ENCODE results near the gene CNN2. TPM values are rescaled to one million over a fixed set of nuclear protein-coding genes. Genes with fewer than 3 reads are reported as not detected.

CNN2 gene
- total RNA-seq, 1 experiment from 2014 or later, result 97.9 TPM

DNA sequence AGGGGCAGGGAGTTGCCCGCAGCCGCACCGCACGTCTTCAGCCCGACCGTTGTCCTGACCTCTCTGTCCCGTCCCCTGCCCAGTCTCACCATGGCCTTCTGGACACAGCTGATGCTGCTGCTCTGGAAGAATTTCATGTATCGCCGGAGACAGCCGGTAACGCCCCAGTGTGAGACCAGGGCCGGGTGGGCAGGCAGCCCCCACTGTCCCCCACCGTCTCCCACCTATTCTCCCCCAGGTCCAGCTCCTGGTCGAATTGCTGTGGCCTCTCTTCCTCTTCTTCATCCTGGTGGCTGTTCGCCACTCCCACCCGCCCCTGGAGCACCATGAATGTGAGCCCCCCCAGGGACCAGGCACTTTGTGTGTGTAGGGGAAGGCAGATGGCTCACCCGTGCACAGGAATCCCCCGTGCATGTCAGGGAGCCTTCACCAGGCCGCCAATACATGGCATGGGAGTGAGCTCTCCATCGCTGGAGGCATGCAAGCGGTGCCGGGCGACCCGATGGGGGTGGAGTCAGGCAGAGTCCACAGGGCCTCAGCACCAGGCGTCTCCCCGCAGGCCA is 14.9 kb downstream of the CNN2 start:
- no peaks in the 10 kb centered on the region for H3K79me2 ChIP-seq (ENCODE audit: low read length)
- no peaks in the 10 kb centered on the region for H3K27me3 ChIP-seq (ENCODE audit: low read length)
- no peak for ATAC-seq
- no peak overlapping the region for H3K9ac ChIP-seq (ENCODE audit: low read length)
- ChIA-PET CTCF (no interaction called here), POLR2A (ENCODE audit: unreplicated experiment) (no interaction called here)
- peak overlapping the region; percentile 95 for H3K4me2 ChIP-seq (ENCODE audit: low read length)
- no peaks in the 10 kb centered on the region for H3K9me3 ChIP-seq (ENCODE audit: low read length)
- no peak for DNase-seq
- peak overlapping the region; percentile 77 for H3K4me3 ChIP-seq (ENCODE audit: low read length)
- H3K4me1 ChIP-seq (ENCODE audit: insufficient read depth, low read length), result peaks cover 16% of the 10 kb centered on the region; the same call in 1 of the 2 replicates
- TF ChIP-seq EZH2 (IDR thresholded peaks at IDR 0.05; ENCODE audit: low read length, unreplicated experiment) (no peak), EZH2phosphoT487 (IDR thresholded peaks at IDR 0.05; ENCODE audit: borderline replicate concordance, low read length) (no peak)
- TF ChIP-seq, protein P1, sequence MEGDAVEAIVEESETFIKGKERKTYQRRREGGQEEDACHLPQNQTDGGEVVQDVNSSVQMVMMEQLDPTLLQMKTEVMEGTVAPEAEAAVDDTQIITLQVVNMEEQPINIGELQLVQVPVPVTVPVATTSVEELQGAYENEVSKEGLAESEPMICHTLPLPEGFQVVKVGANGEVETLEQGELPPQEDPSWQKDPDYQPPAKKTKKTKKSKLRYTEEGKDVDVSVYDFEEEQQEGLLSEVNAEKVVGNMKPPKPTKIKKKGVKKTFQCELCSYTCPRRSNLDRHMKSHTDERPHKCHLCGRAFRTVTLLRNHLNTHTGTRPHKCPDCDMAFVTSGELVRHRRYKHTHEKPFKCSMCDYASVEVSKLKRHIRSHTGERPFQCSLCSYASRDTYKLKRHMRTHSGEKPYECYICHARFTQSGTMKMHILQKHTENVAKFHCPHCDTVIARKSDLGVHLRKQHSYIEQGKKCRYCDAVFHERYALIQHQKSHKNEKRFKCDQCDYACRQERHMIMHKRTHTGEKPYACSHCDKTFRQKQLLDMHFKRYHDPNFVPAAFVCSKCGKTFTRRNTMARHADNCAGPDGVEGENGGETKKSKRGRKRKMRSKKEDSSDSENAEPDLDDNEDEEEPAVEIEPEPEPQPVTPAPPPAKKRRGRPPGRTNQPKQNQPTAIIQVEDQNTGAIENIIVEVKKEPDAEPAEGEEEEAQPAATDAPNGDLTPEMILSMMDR (conservative IDR thresholded peaks at IDR 0.05; ENCODE audit: low read depth, low read length), result no peak
- H3K36me3 ChIP-seq (ENCODE audit: low read depth, low read length), result no peaks in the 10 kb centered on the region; the same call in 1 of the 2 replicates
- H4K20me1 ChIP-seq (ENCODE audit: low read length), result no peaks in the 10 kb centered on the region
- 0 out of 2 replicates have a peak overlapping the region, but pooled peaks have one; percentile 73 for H2AFZ ChIP-seq (ENCODE audit: low read length)
- H3K9me2 ChIP-seq (replicated peaks; ENCODE audit: low read length), result no peaks in the 10 kb centered on the region
- H3K27ac ChIP-seq (ENCODE audit: low read length), result no peak overlapping the region
- H3F3A ChIP-seq (ENCODE audit: low read length, unreplicated experiment), result no peaks in the 10 kb centered on the region
- intact Hi-C loops (cut with micrococcal nuclease), result no loop called here
- no TSS peak for BruUV-seq (replicated peaks)

DNA sequence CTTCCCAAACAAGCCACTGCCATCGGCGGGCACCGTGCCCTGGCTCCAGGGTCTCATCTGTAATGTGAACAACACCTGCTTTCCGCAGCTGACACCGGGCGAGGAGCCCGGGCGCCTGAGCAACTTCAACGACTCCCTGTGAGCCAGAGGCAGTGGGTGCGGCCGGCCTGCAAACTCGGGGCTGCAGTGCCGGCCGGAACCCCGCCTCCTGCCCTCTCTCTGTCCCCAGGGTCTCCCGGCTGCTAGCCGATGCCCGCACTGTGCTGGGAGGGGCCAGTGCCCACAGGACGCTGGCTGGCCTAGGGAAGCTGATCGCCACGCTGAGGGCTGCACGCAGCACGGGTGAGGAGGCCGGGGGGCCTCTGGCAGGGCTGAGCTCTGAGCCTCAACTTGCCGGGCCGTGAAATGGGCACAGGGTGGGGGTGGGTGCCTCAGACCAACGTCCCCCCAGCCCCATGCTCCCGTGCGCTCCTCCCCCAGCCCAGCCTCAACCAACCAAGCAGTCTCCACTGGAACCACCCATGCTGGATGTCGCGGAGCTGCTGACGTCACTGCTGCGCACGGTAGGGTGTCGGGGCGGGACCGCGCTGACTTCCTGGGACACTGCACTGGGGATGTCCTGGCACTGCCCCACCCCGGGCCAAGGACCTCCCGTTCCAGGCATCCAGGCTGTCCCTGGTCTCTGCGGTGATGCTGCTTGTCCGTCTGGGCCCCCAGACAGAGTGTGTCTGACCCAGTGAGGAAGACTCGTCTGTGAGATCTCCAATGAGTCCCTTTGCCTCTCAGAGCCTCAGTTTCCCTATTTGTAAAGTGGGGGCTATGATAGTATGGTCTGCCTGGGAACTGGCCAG is 15.7 kb downstream of the CNN2 start:
- TF ChIP-seq EZH2phosphoT487 (IDR thresholded peaks at IDR 0.05; ENCODE audit: borderline replicate concordance, low read length), result no peak
- TF ChIP-seq, protein P1 (conservative IDR thresholded peaks at IDR 0.05; ENCODE audit: low read depth, low read length), result no peak
- TF ChIP-seq EZH2 (IDR thresholded peaks at IDR 0.05; ENCODE audit: low read length, unreplicated experiment), result no peak
- H3K36me3 ChIP-seq (ENCODE audit: low read depth, low read length), result no peaks in the 10 kb centered on the region
- peaks cover 16% of the 10 kb centered on the region; the same call in 1 of the 2 replicates for H3K4me1 ChIP-seq (ENCODE audit: insufficient read depth, low read length)
- BruUV-seq (replicated peaks), result no TSS peak
- no peaks in the 10 kb centered on the region for H3F3A ChIP-seq (ENCODE audit: low read length, unreplicated experiment)
- H3K9me2 ChIP-seq (replicated peaks; ENCODE audit: low read length), result no peaks in the 10 kb centered on the region
- H3K4me3 ChIP-seq (ENCODE audit: low read length), result peak overlapping the region; percentile 77
- no peaks in the 10 kb centered on the region for H3K79me2 ChIP-seq (ENCODE audit: low read length)
- H4K20me1 ChIP-seq (ENCODE audit: low read length), result no peaks in the 10 kb centered on the region
- H3K27me3 ChIP-seq (ENCODE audit: low read length), result no peaks in the 10 kb centered on the region
- H3K27ac ChIP-seq (ENCODE audit: low read length), result peak overlapping the region; percentile 16; the same call in 1 of the 2 replicates
- ATAC-seq, result peak; percentile 18
- intact Hi-C loops (cut with micrococcal nuclease), result no loop called here
- CTCF ChIA-PET, result no interaction called here
- H3K4me2 ChIP-seq (ENCODE audit: low read length), result peak overlapping the region; percentile 95
- no peaks in the 10 kb centered on the region for H3K9me3 ChIP-seq (ENCODE audit: low read length)
- DNase-seq, result peak; percentile 70
- POLR2A ChIA-PET (ENCODE audit: unreplicated experiment), result no interaction called here
- peak overlapping the region; percentile 73 for H2AFZ ChIP-seq (ENCODE audit: low read length)
- 0 out of 2 replicates have a peak overlapping the region, but pooled peaks have one; percentile 25 for H3K9ac ChIP-seq (ENCODE audit: low read length)
